Activated CD4-positive, CD25-positive, alpha-beta regulatory T cell treated with anti-CD3 and anti-CD28 coated beads, Interleukin-2, amount 50 U/mL, for 72 hours (primary cell): Measurements from ENCODE around the gene CDC34.

Experiments
- DNase-seq: peaks from one replicate; pipeline ENCODE4 v3.0.0; 2021

CDC34 gene

GRCh38 chr19:547117-547516, 15.6 kb downstream of the CDC34 start:
- DNase-seq = no peak

GRCh38 chr19:547836-548720, 16.5 kb downstream of the CDC34 start:
- DNase-seq = no peak

GRCh38 chr19:548886-549830, 17.6 kb downstream of the CDC34 start:
- DNase-seq = no peak

GRCh38 chr19:554817-555216, 23.3 kb downstream of the CDC34 start:
- no peak for DNase-seq

- DNase-seq = no peak
Observed at GRCh38 chr19:555474-555808, 23.9 kb downstream of the CDC34 start.

GRCh38 chr19:556611-557382, 25.2 kb downstream of the CDC34 start:
- DNase-seq = no peak

GRCh38 chr19:558770-559439, 27.3 kb downstream of the CDC34 start:
- DNase-seq = no peak

- no peak for DNase-seq
Observed at GRCh38 chr19:560121-560520, 28.6 kb downstream of the CDC34 start.

- no peak for DNase-seq
Observed at GRCh38 chr19:566403-566802, 34.8 kb downstream of the CDC34 start.

GRCh38 chr19:566844-567243, 35.3 kb downstream of the CDC34 start:
- no peak for DNase-seq

GRCh38 chr19:567296-567900, 35.8 kb downstream of the CDC34 start:
- DNase-seq = no peak

- DNase-seq = no peak
Observed at GRCh38 chr19:570251-570686, 38.7 kb downstream of the CDC34 start.

GRCh38 chr19:570937-571565, 39.5 kb downstream of the CDC34 start:
- DNase-seq = no peak

GRCh38 chr19:571566-571974, 40.0 kb downstream of the CDC34 start:
- no peak for DNase-seq

- peak; percentile 99 for DNase-seq
Observed at GRCh38 chr19:572140-572742, 40.7 kb downstream of the CDC34 start, which contains the start of gene BSG. BSG (plus strand) TSS chr19:572596; CDS start chr19:572635, 39 bp downstream.

GRCh38 chr19:572743-573518, 41.4 kb downstream of the CDC34 start:
- DNase-seq = no peak

GRCh38 chr19:573519-573825, 41.9 kb downstream of the CDC34 start:
- DNase-seq = no peak

- no peak for DNase-seq
Observed at GRCh38 chr19:574658-575526, 43.3 kb downstream of the CDC34 start.
